Activated CD8-positive, alpha-beta memory T cell treated with anti-CD3 and anti-CD28 coated beads, Interleukin-2, amount 50 U/mL, for 24 hours (primary cell): ENCODE data around the gene KIRREL3.

Source experiments
- DNase-seq: peaks from one replicate; pipeline ENCODE4 v3.0.0-alpha.2; 2020; ENCODE audit errors: extremely low read depth

KIRREL3 gene

GRCh38 chr11:127000291-127000968, at the start of gene KIRREL3:
KIRREL3 (minus strand) TSS chr11:127000770.
- no peak for DNase-seq

GRCh38 chr11:127050186-127050585, 49.6 kb upstream of the KIRREL3 start:
- DNase-seq: no peak

- no peak for DNase-seq
These were observed 48.9 kb upstream of the KIRREL3 start for GRCh38 chr11:127049486-127049885.

- DNase-seq: no peak
These were observed 44.0 kb upstream of the KIRREL3 start for GRCh38 chr11:127044535-127044934.

GRCh38 chr11:127042445-127042844, 41.9 kb upstream of the KIRREL3 start:
- DNase-seq: no peak

- no peak for DNase-seq
These were observed 39.0 kb upstream of the KIRREL3 start for GRCh38 chr11:127039591-127039990.

- no peak for DNase-seq
These were observed 37.0 kb upstream of the KIRREL3 start for GRCh38 chr11:127037596-127037995.

- DNase-seq: no peak
These were observed 36.4 kb upstream of the KIRREL3 start for GRCh38 chr11:127037001-127037400.

GRCh38 chr11:127035824-127036223, 35.3 kb upstream of the KIRREL3 start:
- DNase-seq: no peak

GRCh38 chr11:127034973-127035372, 34.4 kb upstream of the KIRREL3 start:
- no peak for DNase-seq

- no peak for DNase-seq
These were observed 28.1 kb upstream of the KIRREL3 start for GRCh38 chr11:127028648-127029047.

GRCh38 chr11:127027789-127028188, 27.2 kb upstream of the KIRREL3 start:
- no peak for DNase-seq

- DNase-seq: no peak
These were observed 26.4 kb upstream of the KIRREL3 start for GRCh38 chr11:127027000-127027399.

GRCh38 chr11:127023991-127024390, 23.4 kb upstream of the KIRREL3 start:
- no peak for DNase-seq

GRCh38 chr11:127018683-127019279, 18.2 kb upstream of the KIRREL3 start:
- no peak for DNase-seq

GRCh38 chr11:127017482-127017881, 16.9 kb upstream of the KIRREL3 start:
- no peak for DNase-seq

- no peak for DNase-seq
These were observed 13.0 kb upstream of the KIRREL3 start for GRCh38 chr11:127013550-127013949.

- DNase-seq: no peak
These were observed 5.7 kb upstream of the KIRREL3 start for GRCh38 chr11:127006311-127006710.

- DNase-seq: no peak
These were observed 2.9 kb upstream of the KIRREL3 start for GRCh38 chr11:127003260-127003981.

- no peak for DNase-seq
These were observed 2.2 kb upstream of the KIRREL3 start for GRCh38 chr11:127002669-127003259.

GRCh38 chr11:127000981-127001380, 411 bp upstream of the KIRREL3 start:
- DNase-seq: no peak

- no peak for DNase-seq
These were observed 1.2 kb downstream of the KIRREL3 start for GRCh38 chr11:126999366-126999765.

GRCh38 chr11:126997641-126998040, 2.9 kb downstream of the KIRREL3 start:
- DNase-seq: no peak
